NK-92 treated with Interleukin-12 subunit alpha and Interleukin-12 subunit beta, amount 100 ng/mL, for 24 hours (cell line): Measurements from ENCODE around the gene CPA2.

Source experiments
- DNase-seq: peaks from one replicate; lab custom pipeline; 2025; lab: John Stamatoyannopoulos, UW

The CPA2 gene

GRCh38 chr7:130254555-130254954 lies 12.1 kb upstream of the CPA2 start:
- DNase-seq = no peak

DNA sequence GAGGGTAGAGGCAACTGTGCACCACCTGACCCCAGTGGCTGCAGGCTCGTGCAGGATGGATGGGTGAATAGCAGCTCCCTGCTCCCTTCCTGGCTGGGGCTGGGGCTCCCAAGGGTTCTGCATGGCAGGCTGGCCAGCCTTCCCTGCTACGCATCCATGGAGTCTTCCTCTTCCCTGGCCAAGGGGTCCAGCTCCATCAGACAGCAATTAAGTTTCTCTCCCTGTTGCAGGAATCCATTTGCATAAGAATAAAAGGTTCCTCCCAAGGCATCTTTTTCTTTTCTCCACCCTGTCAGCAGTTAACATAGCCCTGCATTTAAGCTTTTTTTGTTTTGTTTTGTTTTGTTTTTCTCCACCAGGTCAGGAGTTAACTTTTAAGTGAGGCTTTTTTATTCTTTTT lies 10.0 kb upstream of the CPA2 start:
- no peak for DNase-seq

DNA sequence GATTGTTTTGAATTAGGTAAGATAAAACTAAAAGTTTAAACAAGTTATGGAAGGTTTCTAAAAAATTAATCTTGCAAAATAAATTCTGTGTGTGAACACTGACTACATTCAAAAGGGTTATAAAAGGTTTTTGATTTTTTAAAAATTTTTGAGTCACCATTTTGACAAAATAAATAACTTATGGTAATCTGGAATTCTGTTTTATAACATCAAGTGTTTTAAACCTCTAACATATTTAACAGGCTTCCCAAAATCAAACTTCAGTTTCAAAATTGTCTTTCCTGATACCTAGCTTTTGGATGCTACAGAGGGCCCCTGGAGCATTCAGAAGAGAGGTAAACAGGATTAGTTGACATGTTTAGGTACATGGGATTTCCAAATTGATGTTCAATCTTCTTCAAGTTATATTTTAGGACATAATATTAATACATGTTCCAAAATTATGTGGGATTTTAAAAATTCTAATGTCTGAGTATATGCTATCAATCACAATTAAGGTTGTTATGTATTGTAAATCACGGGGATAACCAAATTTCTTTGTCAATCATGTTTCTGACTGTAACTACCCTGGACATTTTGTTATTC lies 8.1 kb upstream of the CPA2 start:
- no peak for DNase-seq

GRCh38 chr7:130262448-130262847 lies 4.2 kb upstream of the CPA2 start:
- no peak for DNase-seq

DNA sequence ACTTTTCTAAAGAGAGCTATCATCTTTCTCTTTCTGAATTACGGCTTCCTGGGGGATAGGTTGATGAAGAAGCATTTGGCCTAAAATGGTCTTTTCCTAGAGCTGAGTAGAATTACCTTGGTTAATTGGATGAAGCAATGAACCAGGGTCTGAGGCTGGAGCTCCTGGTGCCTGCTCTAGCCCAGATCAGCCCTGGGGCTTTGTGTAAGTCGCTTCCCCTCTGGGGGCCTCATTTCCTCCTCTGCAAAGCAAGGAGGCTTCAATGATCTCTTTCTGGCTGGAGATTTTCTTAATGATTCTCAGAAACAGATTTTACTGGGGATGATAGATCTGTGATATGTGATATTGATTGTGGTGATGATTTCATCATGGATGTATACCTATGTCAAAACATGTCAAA lies 3.5 kb upstream of the CPA2 start:
- DNase-seq = no peak

DNA sequence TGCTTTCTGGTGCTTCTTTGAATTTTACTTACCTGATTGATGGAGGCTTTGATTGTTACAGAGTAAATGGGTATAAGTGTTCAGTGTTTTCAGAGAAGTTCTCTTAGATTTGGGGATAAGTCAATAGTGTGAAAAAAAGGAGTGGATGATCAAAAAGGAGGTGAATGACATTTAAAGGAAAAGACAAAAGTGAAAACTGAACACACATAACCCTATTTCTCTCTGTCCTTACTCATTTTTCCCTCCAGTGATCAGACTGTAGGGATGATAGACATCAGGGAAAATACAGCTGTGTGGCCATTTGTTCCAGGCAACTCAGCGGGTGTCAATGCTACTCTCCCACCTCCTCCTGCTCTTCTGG lies 278 bp downstream of the CPA2 start:
- no peak for DNase-seq

- DNase-seq = no peak
Observed at GRCh38 chr7:130268463-130269317, 2.0 kb downstream of the CPA2 start.

- DNase-seq = no peak
Observed at GRCh38 chr7:130269318-130269694, 2.6 kb downstream of the CPA2 start.

GRCh38 chr7:130270947-130271800 lies 4.5 kb downstream of the CPA2 start:
- no peak for DNase-seq

DNA sequence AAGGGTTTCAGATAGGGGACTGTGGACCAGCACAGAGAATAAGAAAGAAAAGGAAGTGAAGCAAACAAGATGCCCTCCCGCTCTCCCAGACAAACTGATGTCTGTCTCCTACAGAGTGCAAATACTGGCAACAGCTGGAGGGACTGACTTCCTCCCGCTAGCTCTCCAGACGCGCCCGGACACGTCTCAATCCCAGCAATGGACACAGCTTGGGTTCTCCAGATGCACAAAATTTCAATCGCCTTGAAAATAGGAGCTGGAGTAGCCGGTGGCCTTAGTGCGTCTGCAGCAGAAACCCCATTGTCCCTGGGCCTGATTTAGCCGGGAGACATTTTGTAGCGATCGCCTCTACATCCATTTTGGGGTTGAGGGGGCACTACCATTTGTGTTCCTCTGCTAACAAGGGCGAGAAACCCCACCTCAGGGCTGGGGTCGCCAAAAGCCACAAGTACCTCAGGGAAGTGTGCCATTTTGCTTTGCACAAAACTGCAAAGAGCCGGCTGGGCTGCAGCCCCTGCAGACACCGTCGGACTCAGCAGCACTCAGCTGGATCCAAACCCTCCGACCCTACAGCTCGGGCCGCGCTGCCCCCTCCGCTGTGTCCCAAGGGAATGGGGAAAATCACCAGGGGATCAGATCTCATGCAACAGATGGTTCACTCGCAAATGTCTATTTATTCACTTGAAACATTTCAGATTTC lies 5.9 kb downstream of the CPA2 start:
- no peak for DNase-seq

- DNase-seq = no peak
Observed at GRCh38 chr7:130273081-130273932, 6.6 kb downstream of the CPA2 start.

DNA sequence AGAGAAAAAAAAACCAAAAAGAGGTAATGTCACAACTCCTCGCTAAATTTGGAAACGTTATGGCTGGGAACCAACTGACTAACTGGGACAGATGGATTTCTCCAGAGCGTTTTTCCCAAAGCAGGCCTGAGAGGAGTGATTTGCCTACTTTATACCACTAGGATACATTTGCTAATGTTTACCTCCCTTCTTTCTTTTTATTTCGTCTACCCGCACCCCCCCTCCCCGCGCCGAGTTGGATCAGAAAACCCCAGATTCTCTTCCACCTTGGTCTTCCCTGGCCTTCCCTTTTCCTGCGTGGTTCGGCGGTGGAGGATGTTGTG lies 7.2 kb downstream of the CPA2 start:
- DNase-seq = no peak

DNA sequence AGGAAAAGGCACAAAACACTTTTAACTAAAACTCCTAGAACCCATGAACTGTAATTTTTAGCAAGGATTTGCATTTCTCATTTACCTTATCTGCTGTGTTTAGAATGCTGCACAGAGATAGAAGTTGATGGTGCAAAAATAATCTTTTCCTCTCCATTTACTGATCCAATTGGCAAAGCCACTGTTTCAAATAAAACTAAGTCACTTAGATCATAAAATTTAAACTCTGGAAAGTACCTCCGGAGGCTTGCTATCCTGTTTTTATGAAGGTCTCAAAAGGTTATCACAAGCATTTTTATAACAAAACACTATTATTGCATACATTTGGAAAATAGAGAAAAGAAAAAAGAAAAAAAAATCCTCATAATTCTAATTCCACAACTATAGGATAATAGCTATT lies 7.6 kb downstream of the CPA2 start:
- DNase-seq = no peak

DNA sequence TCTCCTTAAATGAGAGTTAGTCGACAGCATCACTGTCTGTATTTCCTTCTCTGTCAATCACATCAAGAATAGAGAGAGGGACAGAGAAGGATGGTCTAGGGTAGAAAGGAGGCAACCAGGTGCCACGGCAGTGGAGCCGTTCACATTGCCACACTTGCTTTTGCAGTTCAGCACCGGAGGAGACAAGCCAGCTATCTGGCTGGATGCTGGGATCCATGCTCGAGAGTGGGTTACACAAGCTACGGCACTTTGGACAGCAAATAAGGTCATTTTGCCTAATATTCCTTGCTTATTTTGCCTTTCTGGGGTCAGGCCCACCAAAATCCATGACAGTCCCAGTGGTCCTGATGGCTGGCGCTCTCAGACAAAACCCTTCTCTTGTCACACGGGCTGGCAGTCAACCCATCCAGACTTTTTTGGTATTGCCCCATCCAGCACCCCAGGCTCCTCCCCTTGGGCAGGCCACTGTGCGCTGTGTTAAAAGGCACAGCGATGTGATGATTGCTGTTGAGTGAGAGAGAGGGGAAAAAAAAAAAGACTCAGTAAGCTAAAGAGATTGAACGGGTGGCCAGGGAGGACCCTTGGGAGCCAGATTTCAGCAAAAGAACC lies 8.4 kb downstream of the CPA2 start:
- DNase-seq = no peak

DNA sequence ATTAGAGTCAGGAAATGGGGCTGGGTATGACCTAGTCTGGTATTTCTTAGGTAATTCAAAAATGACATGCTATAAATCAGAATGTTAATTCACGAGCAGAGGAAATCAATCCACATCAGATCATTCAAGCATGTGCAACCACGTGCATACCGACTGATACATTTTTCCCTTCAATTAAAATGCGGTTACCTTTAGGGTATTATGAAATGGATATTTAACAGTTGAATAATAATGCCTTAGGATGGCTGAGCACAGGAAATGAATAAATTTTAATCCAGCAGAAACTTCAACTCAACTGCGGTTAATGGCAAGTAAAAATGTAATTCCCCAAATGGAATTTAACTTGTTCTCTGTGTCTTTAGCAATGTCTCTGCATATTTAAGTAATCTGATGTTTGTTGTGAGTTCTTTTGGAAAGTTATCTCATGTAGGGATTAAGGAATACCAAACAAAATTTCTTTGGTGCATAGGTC lies 9.2 kb downstream of the CPA2 start:
- no peak for DNase-seq

GRCh38 chr7:130276796-130277762 lies 10.4 kb downstream of the CPA2 start:
- DNase-seq = no peak

DNA sequence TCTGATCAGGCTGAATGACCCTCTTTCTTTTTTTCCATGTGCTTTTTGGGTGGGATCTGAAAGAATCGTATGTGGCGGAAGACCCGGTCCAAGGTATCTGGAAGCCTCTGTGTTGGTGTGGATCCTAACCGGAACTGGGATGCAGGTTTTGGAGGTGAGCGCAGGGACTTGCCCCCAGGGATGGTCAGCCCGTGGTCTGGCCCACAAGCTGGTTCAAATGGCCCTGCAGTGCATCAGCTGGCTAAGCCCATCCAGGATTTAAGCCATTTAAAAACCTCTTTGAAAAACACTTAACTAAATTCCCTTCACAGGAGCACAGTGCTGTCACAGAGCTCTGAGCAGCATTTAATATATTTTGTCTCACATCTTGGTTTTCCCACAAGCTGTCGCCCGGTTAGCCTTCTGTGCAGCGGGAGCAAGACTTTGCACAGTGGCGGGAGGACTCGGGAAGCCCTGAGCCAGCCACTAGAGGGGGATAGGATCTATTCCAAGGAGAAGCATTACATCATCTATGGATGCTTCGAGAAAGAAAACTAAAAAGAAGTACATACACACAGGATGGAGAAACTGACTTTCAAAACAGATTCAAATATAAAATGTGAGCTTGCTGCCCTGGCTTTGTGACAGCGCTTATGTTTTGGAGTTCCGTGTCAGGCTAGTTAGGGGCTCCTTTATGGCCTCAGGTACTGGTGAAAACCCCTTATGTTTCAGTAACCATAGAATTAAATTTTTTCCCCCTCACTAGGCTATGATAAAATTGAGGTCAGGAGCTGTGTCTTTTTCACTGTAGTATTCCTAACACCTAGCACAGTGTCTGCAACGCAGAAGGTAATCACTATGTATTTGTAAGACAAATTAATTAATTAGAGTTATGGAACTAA lies 11.3 kb downstream of the CPA2 start:
- no peak for DNase-seq

DNA sequence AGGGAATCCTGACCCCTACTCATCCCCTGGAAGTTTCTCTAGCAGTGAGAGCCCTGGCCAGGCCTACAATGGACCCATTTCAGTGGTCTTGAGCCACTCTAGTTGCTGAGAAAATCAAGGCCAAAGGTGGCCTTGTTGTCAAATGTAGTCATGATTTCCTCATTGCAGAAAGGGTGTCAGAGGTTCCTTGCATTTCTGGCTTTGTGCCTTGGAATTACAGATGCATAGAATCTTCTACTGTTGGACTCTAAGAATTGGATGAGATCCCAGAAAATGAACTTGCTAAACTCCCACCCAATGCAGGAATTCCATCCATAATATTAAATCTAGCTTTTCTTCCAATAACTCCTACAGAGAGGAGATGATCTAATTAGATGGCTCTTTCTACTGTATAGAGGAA lies 12.2 kb downstream of the CPA2 start:
- DNase-seq = no peak

DNA sequence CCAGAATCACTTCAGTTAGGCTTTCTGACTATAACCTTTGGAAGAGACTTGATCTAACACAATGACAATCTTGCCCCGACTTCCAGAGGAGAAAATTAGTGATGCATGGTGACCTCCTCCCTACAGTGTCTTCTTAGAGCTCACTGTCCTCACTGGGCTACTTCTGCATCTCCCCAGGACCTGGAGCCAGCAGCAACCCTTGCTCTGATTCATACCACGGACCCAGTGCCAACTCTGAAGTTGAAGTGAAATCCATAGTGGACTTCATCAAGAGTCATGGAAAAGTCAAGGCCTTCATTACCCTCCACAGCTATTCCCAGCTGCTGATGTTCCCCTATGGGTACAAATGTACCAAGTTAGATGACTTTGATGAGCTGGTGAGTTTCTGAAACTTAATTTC lies 12.6 kb downstream of the CPA2 start:
- DNase-seq = no peak
